ENCODE results near the gene ACTL8.

Gene ACTL8

DNA sequence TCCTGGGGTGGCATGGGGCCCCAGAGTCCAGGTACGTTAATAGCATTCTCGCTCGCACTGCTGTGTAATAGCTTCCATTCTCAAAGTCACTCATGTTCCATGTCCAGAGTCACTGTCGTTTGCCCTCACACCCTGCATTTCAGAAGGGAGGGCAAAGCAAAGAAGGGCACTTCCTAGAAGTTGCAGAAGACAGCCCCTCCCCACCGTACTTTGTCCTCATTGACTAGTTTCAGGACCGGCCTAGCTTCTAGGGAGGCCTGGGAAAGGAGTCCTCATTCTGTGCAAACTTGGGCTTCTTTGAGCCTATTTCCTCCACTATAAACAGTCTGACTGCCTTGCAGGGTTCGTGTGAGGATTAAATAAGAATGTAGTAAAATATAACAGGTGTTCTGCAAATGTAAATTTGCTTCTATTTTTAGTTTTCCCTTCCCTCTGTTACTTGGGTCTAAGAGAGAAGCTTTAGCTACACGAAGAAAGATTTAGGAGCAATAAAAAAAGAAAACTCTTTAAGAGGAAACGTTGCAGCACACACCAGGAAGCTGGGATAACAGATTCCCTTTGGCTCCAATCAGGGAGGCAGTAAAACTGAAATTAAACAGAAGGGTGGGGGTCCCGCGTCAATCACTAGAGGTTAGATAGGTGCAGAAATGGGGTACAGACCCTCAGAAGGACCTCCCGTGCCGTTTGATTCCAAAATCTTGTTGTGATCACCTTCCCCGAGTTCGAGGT, 40.1 kb downstream of the ACTL8 start:
- Histone ChIP-seq H2AFZ (ENCODE audit: low read depth) (no peak overlapping the region), H3K4me3 (IDR thresholded peaks at IDR 0.05; ENCODE audit: insufficient read depth, low read depth, low read length) (no peak overlapping the region), H3K4me2 (no peak overlapping the region), H3K36me3 (ENCODE audit: insufficient read depth) (no peaks in the 10 kb centered on the region), H3K27me3 (ENCODE audit: insufficient read depth, low read depth) (peaks cover 9% of the 10 kb centered on the region; the same call in 1 of the 2 replicates), H3K4me1 (ENCODE audit: low read depth, poor library complexity, severe bottlenecking) (no peaks in the 10 kb centered on the region), H4K20me1 (ENCODE audit: insufficient read depth) (no peaks in the 10 kb centered on the region), H3K27ac (no peak overlapping the region), H3K9ac (no peak overlapping the region), H3K79me2 (ENCODE audit: insufficient read depth, low read depth) (no peaks in the 10 kb centered on the region)
- TF ChIP-seq, protein P1, sequence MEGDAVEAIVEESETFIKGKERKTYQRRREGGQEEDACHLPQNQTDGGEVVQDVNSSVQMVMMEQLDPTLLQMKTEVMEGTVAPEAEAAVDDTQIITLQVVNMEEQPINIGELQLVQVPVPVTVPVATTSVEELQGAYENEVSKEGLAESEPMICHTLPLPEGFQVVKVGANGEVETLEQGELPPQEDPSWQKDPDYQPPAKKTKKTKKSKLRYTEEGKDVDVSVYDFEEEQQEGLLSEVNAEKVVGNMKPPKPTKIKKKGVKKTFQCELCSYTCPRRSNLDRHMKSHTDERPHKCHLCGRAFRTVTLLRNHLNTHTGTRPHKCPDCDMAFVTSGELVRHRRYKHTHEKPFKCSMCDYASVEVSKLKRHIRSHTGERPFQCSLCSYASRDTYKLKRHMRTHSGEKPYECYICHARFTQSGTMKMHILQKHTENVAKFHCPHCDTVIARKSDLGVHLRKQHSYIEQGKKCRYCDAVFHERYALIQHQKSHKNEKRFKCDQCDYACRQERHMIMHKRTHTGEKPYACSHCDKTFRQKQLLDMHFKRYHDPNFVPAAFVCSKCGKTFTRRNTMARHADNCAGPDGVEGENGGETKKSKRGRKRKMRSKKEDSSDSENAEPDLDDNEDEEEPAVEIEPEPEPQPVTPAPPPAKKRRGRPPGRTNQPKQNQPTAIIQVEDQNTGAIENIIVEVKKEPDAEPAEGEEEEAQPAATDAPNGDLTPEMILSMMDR (conservative IDR thresholded peaks at IDR 0.05; ENCODE audit: low read depth, low read length): no peak

DNA sequence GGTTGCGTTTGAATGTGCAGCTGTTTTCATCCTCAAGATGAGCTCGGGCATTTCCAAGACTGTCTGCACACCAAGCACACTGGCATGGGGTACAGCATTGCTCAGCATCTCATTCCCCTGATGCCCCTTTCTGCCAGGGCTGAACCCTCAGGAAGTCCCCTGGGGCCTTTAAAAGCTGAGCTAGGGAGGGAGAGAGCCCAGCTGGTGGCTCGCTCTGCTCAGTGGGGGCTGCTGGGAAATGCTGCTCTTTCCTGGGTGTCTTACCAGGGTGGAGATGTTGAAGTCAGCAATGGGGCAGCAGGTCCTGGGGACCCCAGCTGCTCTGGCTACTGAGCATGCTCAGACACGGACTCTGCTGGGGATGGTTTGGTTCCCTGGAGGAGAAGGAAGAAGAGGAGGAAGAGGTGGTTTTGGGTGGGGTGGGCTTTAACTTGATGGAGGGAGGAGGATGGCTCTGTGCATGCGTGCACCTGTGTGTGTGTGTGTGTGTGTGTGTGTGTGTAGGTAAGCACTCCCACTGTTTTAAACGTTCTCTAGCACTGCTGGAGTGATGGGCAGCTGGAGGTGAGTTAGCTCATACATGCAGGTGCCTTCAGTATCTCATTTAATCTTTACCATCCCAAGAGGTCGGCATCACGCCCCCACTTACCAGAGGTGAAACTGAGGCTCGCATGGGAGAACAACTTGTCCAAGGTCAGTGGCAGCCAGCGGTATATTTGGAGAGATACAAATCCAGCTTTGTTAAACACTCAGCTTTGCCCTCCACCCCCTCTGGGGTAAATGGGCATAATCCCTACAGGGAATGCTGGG, 40.9 kb downstream of the ACTL8 start:
- TF ChIP-seq, protein P1 (conservative IDR thresholded peaks at IDR 0.05; ENCODE audit: low read depth, low read length): no peak
- Histone ChIP-seq H3K79me2 (ENCODE audit: insufficient read depth, low read depth) (no peaks in the 10 kb centered on the region), H3K36me3 (ENCODE audit: insufficient read depth) (no peaks in the 10 kb centered on the region), H3K27me3 (ENCODE audit: insufficient read depth, low read depth) (peaks cover 9% of the 10 kb centered on the region; the same call in 1 of the 2 replicates), H4K20me1 (ENCODE audit: insufficient read depth) (no peaks in the 10 kb centered on the region), H3K4me1 (ENCODE audit: low read depth, poor library complexity, severe bottlenecking) (no peaks in the 10 kb centered on the region), H3K4me3 (IDR thresholded peaks at IDR 0.05; ENCODE audit: insufficient read depth, low read depth, low read length) (no peak overlapping the region), H2AFZ (ENCODE audit: low read depth) (no peak overlapping the region), H3K9ac (no peak overlapping the region), H3K4me2 (no peak overlapping the region), H3K27ac (no peak overlapping the region)

DNA sequence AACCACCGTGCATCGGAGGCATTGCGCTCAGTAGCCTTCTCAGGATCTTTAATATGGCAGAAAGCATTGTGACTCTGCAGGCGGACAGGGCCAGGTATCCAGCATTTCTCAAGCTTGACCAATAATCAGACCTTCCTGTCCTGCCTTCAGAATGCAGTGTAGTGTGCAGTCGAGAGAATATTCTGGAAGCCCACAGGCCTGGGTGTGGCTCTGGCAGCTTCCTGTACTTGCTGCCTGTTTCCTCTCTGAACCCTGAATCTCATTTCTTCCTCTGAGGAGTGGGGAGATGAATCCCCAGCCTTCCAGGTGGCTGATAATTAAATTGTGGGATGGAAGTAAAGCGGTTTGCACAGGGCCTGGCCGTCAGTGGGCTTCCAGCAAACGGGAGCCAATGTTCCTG, 42.3 kb downstream of the ACTL8 start:
- Histone ChIP-seq H3K9ac (no peak overlapping the region), H3K4me3 (IDR thresholded peaks at IDR 0.05; ENCODE audit: insufficient read depth, low read depth, low read length) (no peak overlapping the region), H4K20me1 (ENCODE audit: insufficient read depth) (no peaks in the 10 kb centered on the region), H3K79me2 (ENCODE audit: insufficient read depth, low read depth) (no peaks in the 10 kb centered on the region), H3K4me2 (no peak overlapping the region), H3K27ac (no peak overlapping the region), H3K27me3 (ENCODE audit: insufficient read depth, low read depth) (peaks cover 14% of the 10 kb centered on the region; the same call in 1 of the 2 replicates), H3K36me3 (ENCODE audit: insufficient read depth) (no peaks in the 10 kb centered on the region), H2AFZ (ENCODE audit: low read depth) (no peak overlapping the region), H3K4me1 (ENCODE audit: low read depth, poor library complexity, severe bottlenecking) (no peaks in the 10 kb centered on the region)
- TF ChIP-seq, protein P1 (conservative IDR thresholded peaks at IDR 0.05; ENCODE audit: low read depth, low read length): no peak

DNA sequence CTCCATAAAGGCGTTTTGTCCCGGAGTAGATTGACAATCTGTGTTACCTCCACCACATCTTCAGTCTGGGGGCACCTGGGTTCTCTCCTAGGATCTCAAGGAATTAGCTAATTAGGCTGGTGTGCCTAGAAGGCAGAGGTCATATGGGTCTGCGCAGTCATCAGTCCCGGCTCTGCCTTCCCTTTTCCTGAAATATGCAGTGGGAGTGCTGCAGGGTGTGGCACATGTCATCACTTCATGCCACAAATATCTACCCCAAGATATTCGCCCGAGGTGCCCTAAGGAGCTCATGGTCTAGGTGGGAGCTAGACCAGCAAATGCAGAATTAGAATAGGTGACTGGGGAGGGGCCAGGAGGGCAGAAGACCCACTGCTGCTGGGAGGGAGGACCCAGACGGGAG, 42.9 kb downstream of the ACTL8 start:
- Histone ChIP-seq H3K27ac (no peak overlapping the region), H3K36me3 (ENCODE audit: insufficient read depth) (no peaks in the 10 kb centered on the region), H3K4me3 (IDR thresholded peaks at IDR 0.05; ENCODE audit: insufficient read depth, low read depth, low read length) (no peak overlapping the region), H3K79me2 (ENCODE audit: insufficient read depth, low read depth) (no peaks in the 10 kb centered on the region), H4K20me1 (ENCODE audit: insufficient read depth) (no peaks in the 10 kb centered on the region), H3K9ac (no peak overlapping the region), H3K27me3 (ENCODE audit: insufficient read depth, low read depth) (peaks cover 14% of the 10 kb centered on the region; the same call in 1 of the 2 replicates), H3K4me1 (ENCODE audit: low read depth, poor library complexity, severe bottlenecking) (no peaks in the 10 kb centered on the region), H2AFZ (ENCODE audit: low read depth) (no peak overlapping the region), H3K4me2 (no peak overlapping the region)
- TF ChIP-seq, protein P1 (conservative IDR thresholded peaks at IDR 0.05; ENCODE audit: low read depth, low read length): no peak

Measured in KMS-11 (cell line).